ENCODE measurements around the gene AK9.

Gene AK9

DNA sequence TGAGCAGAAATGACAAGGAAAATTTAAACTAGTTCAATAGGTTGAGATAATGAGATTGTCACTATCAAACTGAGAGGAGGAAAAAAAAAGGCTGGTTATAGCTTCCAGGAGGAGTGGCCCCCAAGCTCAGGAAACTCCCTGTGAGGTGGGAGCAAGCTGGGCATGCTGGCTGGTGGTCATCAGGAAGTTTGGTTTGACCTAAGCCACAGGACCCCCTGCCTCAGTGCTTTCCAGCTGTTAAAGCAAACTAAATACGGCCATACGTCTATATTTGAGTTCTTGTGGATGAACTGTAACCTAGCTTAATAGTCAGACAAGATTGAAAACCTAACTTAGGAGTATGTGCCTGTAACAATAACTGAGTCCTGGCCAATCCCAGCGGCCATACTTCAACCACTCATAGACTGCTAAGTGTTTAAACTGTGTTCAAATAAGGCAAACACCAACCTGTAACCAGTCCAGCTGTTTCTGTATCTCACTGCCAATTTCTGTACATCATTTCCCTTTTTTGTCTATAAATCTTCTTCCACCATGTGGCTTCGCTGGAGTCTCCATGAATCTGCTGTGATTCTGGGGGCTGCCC, 183.4 kb downstream of the AK9 start:
- DNase-seq = no peak

DNA sequence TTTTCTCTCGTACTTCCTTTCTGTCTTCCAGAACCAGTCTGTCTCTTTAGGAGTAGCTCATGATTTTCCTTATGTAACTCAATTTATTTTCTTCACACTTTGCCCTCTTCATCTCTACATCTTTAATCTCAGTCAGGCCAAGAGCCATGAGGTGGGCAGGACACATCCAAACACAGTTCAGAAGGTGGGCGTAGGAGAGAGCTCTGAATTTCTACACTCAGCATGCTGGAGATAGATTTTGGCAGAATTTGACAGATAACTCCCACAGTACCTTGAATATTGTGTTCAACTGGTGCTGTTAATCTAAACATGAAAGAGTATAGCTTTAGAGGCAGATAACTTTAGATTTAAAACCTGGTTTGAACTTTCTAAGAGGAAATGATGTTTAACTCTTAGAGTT, 184.2 kb downstream of the AK9 start:
- no peak for DNase-seq

DNA sequence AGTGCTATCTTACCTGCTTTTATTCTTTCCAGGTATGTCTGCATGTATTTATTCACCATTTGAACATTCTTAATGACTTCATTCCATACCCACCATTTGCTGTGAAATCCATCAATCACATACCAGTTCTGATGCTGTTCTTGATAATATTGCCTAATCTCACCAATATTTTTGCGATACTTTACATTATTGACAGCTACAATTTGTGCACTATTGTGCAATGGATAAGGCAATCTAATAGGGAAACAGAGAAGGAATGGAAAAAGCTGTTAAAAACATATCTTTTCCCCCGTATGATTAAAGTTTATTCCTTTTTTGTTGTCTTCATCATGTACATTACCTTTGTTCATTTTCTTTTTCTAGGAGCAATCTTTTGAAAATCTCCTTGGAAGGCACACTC, 184.7 kb downstream of the AK9 start:
- DNase-seq = no peak

DNA sequence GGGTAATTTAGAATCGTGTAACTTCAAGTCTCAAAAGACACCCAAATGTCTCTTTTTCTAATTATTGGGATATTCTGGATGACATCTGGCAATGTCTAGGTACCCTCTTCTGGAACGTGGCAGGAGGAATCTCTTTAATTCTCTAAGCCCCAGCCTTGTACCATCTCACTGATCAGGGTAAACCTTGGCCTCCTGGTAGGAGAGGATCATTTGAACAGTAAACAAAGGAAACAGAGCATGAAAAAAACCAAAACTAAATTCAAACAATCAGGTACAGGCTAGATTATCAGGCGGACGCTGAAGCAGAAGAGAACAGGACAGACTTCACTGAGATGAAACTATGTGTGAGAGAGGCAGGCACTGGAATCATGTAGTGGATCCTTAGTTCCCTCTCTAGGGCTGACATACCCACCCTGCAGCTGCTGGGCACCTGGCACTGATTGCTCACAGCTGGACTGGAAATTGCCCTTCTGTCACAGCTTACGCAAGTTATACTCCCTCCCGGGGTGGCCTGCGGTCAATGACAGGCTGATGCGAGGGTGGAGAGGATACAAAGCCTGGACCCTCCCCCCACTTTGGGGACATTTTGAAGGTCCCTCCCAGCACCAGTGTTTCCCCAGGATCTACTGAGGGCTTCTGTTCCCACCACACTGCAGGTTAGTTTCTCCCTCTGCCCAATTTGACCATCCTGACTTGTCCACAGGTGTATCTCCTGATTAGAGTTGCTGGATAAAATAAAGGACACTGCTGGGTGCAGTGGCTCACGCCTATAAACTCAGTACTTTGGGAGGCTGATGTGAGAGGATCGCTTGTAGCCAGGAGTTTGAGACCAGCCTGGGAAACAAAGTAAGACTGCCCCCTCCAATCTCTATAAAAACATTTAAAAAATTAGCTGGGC, 187.4 kb downstream of the AK9 start:
- no peak for DNase-seq

DNA sequence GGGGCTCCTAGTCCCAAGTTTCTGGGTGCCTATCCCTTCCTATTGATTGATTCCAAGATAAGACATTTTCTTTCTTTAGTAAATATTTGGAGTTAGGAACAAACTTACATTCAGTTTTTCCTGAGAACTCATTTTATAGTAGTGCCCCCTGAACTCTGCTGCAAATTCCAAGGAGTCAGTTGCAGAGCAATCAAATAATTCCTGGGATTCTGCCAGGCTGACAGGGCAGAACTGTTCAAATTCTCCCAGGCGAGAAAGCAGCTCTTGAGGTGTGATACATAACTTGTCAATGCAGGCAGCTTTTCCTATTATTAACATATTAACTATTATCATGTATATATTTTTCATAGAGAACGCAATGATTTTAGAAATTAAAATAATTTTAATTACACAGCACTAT, 192.1 kb downstream of the AK9 start:
- DNase-seq = no peak

DNA sequence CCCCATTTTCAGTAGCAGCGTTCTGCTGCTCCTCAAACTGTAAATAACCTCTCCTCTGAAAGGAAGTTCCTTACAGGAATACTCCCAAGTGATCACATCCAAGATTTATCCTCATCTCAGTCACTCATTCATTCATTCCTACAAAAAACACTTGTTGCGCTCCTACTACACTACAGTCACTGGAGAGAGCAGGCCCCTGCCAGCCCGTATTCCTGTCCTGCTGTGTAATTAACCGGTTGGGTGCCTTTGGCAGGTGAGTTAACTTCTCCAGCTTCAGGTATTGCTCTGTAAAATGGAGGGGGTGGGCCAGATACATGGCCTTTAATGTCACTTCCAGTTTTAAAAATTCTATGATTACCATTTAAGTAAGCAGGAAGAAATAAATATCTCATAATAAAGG, 192.9 kb downstream of the AK9 start:
- DNase-seq = no peak

DNA sequence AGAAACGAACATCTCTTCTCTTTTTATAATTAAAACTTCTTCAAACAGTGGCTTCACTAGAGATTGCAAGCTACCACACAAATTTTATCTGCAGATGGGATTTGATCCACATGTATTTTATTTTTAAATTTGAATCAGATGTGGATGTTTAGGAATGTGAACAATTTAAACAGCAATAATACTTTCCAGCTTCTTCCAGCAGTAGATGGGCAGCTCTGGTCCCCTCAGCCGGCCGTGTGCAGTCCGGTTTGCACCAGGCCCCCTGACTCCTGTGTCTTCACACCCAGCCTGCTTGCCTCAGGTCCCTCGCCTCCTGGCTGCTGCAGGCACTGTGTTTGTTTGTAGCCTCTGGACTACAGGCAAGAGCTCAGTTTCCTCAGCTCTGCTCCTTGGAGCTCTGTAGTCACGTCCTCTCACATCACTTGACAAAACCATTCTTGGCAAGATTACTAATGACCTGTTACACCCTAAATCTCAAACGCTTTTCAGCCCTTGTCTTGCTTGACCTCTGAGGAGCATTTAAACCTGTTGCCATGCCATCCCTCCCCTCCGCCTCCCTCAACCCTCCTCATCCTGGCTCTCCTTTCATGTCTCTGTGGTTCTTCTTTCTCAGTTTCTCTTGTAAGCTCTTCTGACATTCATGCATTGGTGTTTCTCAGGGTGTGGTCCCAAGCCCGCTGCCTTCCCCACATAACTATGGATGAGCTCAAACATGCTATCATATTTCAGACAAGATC, 194.8 kb downstream of the AK9 start:
- DNase-seq = no peak

DNA sequence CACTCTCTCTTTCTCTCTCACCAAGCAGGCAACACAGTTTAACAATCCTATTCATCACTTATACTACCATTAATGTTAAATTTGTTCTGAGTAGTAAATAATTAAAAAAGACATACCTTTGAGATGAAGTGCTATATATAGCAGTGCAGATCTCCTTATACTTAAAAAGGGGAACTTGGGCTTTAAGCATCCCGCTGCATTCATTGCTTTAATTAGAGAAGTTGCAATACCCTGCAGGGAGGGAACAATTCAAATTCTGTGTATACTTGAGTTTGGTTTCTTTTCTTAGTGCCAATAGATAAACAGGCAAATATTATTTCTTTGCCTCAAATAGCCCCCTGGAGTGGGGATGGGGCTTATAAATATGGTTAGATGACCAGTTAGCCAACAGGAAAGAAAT, 197.1 kb downstream of the AK9 start:
- DNase-seq = no peak

DNA sequence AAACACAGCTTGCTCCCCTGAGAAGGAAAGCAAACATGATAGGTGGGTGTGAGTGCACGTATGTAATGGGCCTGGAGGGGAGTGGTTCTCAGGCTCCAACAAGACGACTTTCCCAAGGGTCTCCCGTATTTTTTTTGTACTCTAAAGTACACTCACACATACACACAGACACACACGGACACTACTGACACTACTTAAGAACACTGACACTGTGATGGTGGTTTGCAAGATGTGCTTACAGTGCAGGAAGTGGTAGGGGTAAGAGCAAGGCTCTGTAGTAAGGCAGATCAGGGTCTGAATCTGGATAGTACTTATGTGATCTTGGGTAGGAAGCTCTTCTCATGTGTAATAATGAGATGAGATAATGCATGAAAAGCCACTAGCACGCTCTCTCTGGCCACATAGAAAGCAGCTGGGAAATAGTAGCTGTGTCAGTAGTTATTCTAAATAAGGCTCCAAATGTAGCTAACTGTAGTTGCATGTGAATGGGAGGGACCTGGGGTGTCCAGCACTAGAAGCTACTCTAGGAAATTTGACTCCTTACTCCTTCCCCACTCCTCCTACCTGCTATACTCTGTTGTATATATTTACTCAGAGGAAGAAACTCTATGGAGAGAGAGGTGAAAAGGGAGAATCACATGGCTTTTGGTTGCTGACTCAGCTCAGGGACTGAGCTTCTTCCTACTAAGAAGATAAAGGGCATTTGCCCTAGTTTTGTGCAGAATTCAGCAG, 199.6 kb downstream of the AK9 start:
- no peak for DNase-seq

DNA sequence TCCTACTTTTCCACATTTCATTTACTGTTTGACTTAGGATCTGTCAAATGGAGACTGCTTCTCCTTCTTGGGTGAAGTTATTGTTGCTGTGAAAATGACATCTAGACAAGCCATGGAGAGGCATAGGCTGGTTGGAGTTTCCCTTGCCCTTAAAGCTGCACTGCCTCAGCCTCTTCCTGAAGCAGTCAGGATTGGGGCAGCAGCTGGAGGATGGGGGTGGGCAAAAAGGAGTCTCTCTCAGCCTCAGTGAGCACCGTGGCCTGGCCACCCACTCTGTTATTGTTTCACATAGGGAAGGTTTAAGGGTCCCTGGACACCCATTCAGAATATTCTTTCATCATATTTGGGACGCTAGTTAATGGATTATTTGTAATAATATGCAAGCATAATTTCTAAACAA, 200.3 kb downstream of the AK9 start:
- no peak for DNase-seq

DNA sequence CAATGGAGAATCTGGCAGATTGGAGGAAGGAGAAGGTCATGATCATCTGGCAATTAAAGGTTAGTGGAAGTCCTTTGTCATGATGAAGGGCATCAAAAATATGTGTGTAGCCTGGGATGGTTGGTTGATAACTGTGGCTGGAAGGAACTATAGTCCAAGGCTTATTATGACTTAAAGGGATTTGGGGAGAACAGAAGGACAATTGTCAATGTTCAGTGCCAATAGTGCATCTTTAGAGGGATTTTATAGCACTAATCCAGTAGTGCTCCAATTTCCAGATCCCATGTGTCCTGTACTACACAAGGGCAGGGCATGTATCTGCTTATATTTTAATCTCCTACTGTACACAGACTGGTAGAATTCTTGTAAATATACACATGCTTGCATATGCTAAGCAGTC, 203.0 kb downstream of the AK9 start:
- no peak for DNase-seq

DNA sequence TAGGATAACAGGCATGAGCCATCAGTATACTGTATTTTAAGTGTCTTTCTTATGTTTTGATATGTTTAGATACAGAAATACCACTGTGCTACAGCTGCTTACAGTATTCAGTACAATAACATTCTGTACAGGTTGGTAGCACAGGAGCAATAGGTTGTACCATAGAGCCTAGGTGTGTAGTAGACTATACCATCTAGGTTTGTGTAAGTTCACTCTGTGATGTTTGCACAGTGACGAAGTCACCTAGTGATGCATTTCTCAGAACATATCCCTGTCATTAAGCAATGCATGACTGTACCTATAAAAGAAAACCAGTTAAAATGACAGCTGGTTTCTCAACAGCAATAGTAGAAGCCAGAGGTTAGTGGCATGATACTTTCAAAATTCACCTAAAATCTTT, 204.9 kb downstream of the AK9 start:
- no peak for DNase-seq

DNA sequence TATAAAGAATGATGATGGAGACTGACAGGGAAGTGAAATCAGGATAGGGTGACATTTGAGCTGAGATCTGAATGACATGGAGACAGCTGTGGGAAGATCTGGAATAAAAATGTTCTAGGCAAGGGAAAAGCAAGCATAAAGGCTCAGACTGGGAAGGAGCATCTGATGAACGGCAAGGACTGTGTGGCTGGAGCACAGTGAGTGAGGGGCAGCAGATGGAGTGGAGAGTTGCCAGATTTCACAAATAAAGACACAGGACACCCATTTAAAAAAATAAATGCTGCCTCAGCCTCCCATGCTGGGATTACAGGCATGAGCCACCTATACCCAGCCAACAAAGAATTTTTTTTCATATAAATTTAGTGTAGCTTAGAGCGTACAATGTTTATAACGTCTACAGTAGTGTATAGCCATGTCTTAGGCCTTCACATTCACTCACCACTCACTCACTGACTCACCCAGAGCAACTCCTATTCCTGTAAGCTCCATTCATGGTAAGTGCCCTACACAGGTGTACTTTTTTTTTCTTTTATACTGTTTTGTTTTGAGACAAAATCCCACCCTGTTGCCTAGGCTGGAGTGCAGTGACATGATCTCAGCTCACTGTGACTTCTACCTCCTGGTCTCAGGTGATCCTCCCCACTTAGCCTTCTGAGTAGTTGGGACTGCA, 205.6 kb downstream of the AK9 start:
- DNase-seq = no peak

DNA sequence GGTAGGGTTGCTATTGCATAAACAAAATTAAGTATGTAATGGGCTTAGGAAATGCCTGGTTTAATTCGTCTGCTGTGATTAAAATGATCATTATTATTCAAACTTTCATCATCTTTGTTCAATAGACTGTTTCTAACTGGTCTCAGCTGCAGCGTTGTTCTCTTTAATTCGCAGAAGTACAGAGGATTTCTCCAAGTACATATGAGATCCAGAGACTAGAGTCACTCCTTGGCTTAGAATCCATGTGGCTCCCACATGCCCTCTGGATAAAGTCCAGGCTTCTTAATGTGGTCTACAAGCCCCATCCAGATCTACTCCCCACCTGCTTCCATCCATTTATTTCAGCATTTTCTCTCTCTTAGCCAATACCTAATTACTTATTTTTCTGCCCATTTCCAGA, 206.9 kb downstream of the AK9 start:
- no peak for DNase-seq

DNA sequence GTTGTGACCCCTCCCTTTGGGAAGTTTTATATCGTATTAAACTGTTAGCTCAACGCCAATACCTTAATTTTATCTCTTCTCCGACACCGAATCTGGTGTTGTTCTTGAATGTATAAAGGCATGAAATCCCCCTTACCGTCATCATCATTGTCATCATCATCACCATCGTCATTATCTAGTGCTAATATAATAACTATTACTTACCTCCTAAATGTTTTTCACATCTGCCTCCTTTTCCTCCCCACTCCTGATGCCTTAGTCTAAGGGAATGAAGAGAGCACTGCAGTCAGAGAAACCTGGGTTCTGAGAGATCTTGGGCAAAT, 207.3 kb downstream of the AK9 start:
- DNase-seq = no peak

DNA sequence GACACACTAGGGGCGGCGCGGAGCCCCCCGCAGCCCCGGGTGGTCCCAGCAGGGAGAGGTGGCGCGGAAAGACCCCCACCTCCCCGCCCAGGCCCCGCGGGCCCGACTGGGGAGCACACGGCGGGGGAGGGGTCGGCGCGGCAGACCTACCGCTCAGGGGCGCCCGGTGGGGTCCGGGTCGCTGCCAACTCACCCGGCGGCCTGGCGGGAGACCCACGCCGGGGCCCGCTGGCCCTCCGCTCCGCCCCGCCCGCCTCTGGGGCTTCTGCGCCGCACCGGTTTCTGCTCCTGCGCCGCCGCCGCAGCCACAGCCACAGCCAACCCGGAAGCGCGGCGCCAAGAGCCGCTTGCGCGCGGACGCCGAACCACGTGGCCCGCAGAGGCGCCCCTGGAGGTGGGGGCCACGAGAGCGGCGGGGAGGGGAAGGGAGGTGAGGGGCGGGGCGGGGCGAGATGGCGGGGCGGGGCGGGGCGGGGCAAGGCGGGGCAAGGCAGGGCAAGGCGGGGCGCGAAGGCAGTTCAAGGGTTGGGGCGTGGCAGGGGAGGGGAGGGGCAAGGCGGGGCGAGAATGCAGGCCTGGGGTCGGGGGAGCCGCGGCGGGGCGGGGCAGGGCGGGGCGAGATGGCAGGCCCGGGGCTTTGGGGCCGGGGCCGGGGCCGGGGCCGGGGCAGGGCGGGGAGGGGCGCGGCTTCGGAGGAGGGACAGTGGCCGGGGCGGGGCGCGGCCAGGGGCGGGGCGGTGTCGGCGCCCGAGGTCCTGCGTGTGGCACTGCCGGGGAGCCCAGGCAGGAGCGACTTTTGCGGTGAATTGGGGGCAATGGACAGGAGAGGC, 207.9 kb downstream of the AK9 start, which contains the start of gene ZBTB24:
Gene ZBTB24 (minus strand): TSS at position 315 of the 830 bp plus-strand sequence. CDS start 1,193 bp downstream, outside the sequence.
- DNase-seq = peak; percentile 82 to 90

DNA sequence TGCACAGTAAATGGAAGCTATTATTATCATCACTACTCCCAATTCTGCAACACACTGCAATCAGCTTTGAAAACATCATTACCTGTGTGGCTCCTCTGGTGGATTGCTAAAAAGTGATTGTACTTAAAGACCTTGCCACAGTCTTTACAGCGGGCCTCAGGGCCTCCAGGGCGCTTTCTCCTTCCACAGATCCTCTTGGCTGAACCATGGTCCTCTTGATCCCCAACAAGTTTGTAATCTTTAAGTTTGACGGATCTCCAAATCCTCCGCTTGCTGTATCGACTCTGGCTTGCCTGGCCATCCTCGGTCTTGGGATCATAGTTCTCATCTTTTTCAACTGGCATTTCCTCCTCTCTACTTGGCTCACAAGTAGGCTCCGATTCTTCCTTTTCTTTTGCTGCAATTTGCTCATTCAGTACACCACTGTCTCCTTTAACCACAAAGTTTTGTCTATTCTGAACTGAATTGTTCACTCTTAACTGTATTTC, 210.0 kb downstream of the AK9 start:
- DNase-seq = no peak

DNA sequence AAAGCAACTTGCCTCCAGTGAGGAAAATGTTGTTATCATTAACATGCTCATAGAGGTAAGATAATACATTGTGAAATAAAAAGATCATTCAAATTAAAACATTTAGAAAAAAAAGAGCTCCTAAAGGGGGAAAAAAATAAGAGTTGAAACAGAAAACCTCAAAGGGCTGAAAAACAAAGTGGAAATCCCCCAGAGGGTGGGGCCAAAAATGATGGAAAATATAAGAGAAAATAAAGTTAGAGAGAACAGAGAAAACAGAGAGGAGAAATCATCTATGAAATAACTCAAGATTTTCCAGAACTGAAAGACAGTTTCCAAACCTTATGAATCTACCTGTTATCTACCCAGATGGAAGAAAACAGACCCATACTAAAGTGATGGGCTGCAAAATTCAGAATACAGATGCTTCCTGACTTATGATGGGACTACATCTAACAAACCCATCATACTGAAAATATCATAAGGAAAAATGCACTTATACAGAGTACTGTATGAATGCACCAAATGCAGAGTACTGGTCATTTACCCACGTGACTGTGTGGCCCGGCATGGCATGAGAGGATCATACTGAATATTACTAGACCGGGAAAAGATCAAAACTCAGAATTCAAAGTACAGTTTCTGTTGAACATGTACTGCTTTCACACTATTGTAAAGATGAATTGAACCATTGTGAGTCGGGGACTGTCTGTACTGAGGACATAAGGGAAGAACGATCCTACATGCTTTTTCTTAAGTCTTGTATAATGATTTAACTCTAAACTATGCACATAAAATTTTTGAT, 212.0 kb downstream of the AK9 start:
- DNase-seq = peak in 1 of 2 donors; percentile 40

DNA sequence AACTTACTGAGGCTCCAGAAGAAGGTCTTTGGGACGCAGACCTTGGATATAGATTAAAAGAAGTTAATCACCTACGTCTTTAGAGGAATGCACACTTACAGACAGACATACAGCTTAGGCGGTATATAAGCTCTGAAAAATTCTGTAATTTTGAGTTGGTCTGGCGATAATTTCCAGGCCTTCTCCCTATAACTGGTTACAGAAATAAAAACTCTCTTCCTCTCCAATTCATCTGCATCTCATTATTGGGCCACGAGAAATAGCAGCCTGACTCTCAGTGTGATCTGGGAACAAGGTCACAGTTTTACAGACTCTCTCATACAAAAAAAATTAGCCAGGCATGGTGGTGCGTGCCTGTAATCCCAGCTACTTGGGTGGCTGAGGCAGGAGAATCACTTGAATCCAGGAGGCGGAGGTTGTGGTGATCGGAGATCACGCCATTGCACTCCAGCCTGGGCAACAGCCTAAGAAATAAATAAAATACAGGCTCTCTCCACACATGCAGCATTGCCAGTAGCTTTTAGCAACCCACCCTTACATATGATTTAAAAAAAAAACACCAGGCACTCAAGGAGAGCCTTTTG, 212.7 kb downstream of the AK9 start:
- DNase-seq = no peak

DNA sequence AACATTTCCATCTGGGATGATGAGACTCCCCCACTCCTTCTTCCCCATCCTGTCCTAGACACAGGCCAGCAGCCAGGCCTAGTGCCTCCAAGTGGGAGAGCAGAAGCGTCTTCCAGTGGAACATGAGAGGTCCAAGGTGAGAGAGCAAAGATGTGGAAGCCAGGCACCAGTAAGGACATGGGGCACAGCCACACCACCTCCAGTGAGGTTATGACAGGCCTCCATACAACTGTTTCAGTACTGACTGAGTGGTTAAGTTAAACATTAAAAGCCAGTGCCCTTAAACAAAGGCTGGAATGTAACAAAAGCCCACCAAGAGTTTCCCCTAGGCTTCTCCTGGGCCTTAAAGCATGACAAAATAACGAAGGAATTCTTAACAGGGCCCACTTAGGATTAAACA, 213.3 kb downstream of the AK9 start:
- DNase-seq = no peak
